GM18519 (cell line): Measurements from ENCODE around the gene ARHGDIB.

Experiments
- ATAC-seq: cut with Tn5 transposase; IDR thresholded peaks from one replicate; pipeline ENCODE4 v1.9.1; 2021; ENCODE audit warnings: mild to moderate bottlenecking, moderate library complexity; ENCODE audit not compliant: unreplicated experiment, low FRiP score

The ARHGDIB gene

GRCh38 chr12:14961466-14962152, at the start of gene ARHGDIB:
TSS of gene ARHGDIB (minus strand) at chr12:14961601. CDS start at chr12:14950712, 10,889 bp downstream.
- ATAC-seq = peak; percentile 67

GRCh38 chr12:15011162-15011561, 49.8 kb upstream of the ARHGDIB start:
- peak; percentile 60 for ATAC-seq

GRCh38 chr12:15007551-15007950, 46.1 kb upstream of the ARHGDIB start:
- no peak for ATAC-seq

GRCh38 chr12:15005064-15005463, 43.7 kb upstream of the ARHGDIB start:
- ATAC-seq = no peak

- no peak for ATAC-seq
These were observed 43.0 kb upstream of the ARHGDIB start for GRCh38 chr12:15004421-15004820.

- no peak for ATAC-seq
These were observed 40.5 kb upstream of the ARHGDIB start for GRCh38 chr12:15001733-15002382.

GRCh38 chr12:15000575-15000974, 39.2 kb upstream of the ARHGDIB start:
- ATAC-seq = no peak

- ATAC-seq = no peak
These were observed 38.4 kb upstream of the ARHGDIB start for GRCh38 chr12:14999695-15000365.

- no peak for ATAC-seq
These were observed 37.8 kb upstream of the ARHGDIB start for GRCh38 chr12:14999021-14999694.

- ATAC-seq = no peak
These were observed 36.6 kb upstream of the ARHGDIB start for GRCh38 chr12:14997998-14998397.

- ATAC-seq = no peak
These were observed 34.4 kb upstream of the ARHGDIB start for GRCh38 chr12:14995583-14996425.

- no peak for ATAC-seq
These were observed 33.2 kb upstream of the ARHGDIB start for GRCh38 chr12:14994610-14995009.

- no peak for ATAC-seq
These were observed 32.3 kb upstream of the ARHGDIB start for GRCh38 chr12:14993537-14994266.

- ATAC-seq = no peak
These were observed 31.7 kb upstream of the ARHGDIB start for GRCh38 chr12:14993117-14993516.

GRCh38 chr12:14992673-14993072, 31.3 kb upstream of the ARHGDIB start:
- no peak for ATAC-seq

GRCh38 chr12:14991069-14991468, 29.7 kb upstream of the ARHGDIB start:
- no peak for ATAC-seq

GRCh38 chr12:14989790-14990189, 28.4 kb upstream of the ARHGDIB start:
- peak; percentile 34 for ATAC-seq

- no peak for ATAC-seq
These were observed 26.6 kb upstream of the ARHGDIB start for GRCh38 chr12:14988035-14988434.

- no peak for ATAC-seq
These were observed 25.0 kb upstream of the ARHGDIB start for GRCh38 chr12:14986449-14986848.
